Measurements from ENCODE around the gene SLC25A13.

- TF ChIP-seq ZFP3 (CRISPR knock-in tag; IDR thresholded peaks at IDR 0.05), result no peak
- TF ChIP-seq TOX (CRISPR knock-in tag; IDR thresholded peaks at IDR 0.05; ENCODE audit: borderline replicate concordance), result no peak
- no peak for TF ChIP-seq ZNF565 (CRISPR knock-in tag; conservative IDR thresholded peaks at IDR 0.05; ENCODE audit: low read depth)
- TF ChIP-seq, protein P1, sequence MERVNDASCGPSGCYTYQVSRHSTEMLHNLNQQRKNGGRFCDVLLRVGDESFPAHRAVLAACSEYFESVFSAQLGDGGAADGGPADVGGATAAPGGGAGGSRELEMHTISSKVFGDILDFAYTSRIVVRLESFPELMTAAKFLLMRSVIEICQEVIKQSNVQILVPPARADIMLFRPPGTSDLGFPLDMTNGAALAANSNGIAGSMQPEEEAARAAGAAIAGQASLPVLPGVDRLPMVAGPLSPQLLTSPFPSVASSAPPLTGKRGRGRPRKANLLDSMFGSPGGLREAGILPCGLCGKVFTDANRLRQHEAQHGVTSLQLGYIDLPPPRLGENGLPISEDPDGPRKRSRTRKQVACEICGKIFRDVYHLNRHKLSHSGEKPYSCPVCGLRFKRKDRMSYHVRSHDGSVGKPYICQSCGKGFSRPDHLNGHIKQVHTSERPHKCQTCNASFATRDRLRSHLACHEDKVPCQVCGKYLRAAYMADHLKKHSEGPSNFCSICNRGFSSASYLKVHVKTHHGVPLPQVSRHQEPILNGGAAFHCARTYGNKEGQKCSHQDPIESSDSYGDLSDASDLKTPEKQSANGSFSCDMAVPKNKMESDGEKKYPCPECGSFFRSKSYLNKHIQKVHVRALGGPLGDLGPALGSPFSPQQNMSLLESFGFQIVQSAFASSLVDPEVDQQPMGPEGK (CRISPR knock-in tag; IDR thresholded peaks at IDR 0.05; ENCODE audit: borderline replicate concordance), result no peak
- no peak for TF ChIP-seq ISL1 (CRISPR knock-in tag; IDR thresholded peaks at IDR 0.05)
- no peak for TF ChIP-seq CSRNP3 (CRISPR knock-in tag; IDR thresholded peaks at IDR 0.05)
- no peak for TF ChIP-seq CSDC2 (CRISPR knock-in tag; IDR thresholded peaks at IDR 0.05)
- TF ChIP-seq SNAI2 (CRISPR knock-in tag; IDR thresholded peaks at IDR 0.05), result no peak
- no peak for TF ChIP-seq RARB (CRISPR knock-in tag; IDR thresholded peaks at IDR 0.05)
- no peak for TF ChIP-seq GLIS3 (CRISPR knock-in tag; IDR thresholded peaks at IDR 0.05)
- TF ChIP-seq CREB5 (CRISPR knock-in tag; IDR thresholded peaks at IDR 0.05; ENCODE audit: low read depth), result no peak
- TF ChIP-seq ESRRG (CRISPR knock-in tag; IDR thresholded peaks at IDR 0.05), result no peak
- no peak for TF ChIP-seq OSR1 (CRISPR knock-in tag; IDR thresholded peaks at IDR 0.05)
Observed at GRCh38 chr7:96276019-96276418, 45.9 kb downstream of the SLC25A13 start.

Measured in SK-N-SH treated with all-trans-retinoic acid at 6 μM for 48 hours (cell line).